HepG2 (cell line): ENCODE results near the gene NIFK. TPM values are rescaled to one million over a fixed set of nuclear protein-coding genes. Genes with fewer than 3 reads are reported as not detected.
A peak's percentile ranks its signal among the peaks of the same experiment; 100 is the strongest.

Source experiments
- ARID5B ChIP-seq: IDR thresholded peaks from 2 replicates; pipeline ENCODE4 v1.4.0; 2020; ENCODE audit warnings: mild to moderate bottlenecking, missing genetic modification reagents
- ARNT2 ChIP-seq: sonication (generic); formaldehyde crosslinking; IDR thresholded peaks from 2 replicates; pipeline ENCODE4 v1.8.0; 2022; ENCODE audit warnings: mild to moderate bottlenecking, low read depth, missing genetic modification reagents, moderate library complexity
- BRD4 ChIP-seq: sonication (generic); formaldehyde crosslinking; IDR thresholded peaks from 2 replicates; pipeline ENCODE4 v1.4.0; 2020; ENCODE audit warnings: missing genetic modification reagents
- DBP ChIP-seq: sonication (generic); formaldehyde crosslinking; IDR thresholded peaks from 2 replicates; pipeline ENCODE4 v1.4.0; 2020; ENCODE audit warnings: missing genetic modification reagents; ENCODE audit errors: not compliant biosample characterization
- ETV5 ChIP-seq: IDR thresholded peaks from 2 replicates; pipeline ENCODE4 v1.6.1; 2018; ENCODE audit warnings: missing biosample characterization, missing genetic modification reagents, inconsistent platforms, borderline replicate concordance
- HMGXB3 ChIP-seq: sonication (generic); formaldehyde crosslinking; IDR thresholded peaks from 2 replicates; pipeline ENCODE4 v1.4.0; 2020; ENCODE audit warnings: missing genetic modification reagents, borderline replicate concordance
- MTA3 ChIP-seq: sonication (generic); formaldehyde crosslinking; IDR thresholded peaks from 2 replicates; pipeline ENCODE4 v1.4.0; 2020; ENCODE audit warnings: missing genetic modification reagents
- NFE2L1 ChIP-seq: sonication (generic); formaldehyde crosslinking; IDR thresholded peaks from 2 replicates; pipeline ENCODE4 v1.4.0; 2020; ENCODE audit warnings: missing genetic modification reagents, mild to moderate bottlenecking, borderline replicate concordance
- RARG ChIP-seq: sonication (generic); formaldehyde crosslinking; IDR thresholded peaks from 2 replicates; pipeline ENCODE4 v1.4.0; 2020; ENCODE audit warnings: low read depth, mild to moderate bottlenecking, missing genetic modification reagents
- SKI ChIP-seq: fragments of 450-650 bp; IDR thresholded peaks from one replicate; pipeline ENCODE4 v1.6.1; 2018; ENCODE audit warnings: mild to moderate bottlenecking; ENCODE audit not compliant: partially characterized antibody
- SNAPC4 ChIP-seq: sonication (generic); formaldehyde crosslinking; IDR thresholded peaks from 2 replicates; pipeline ENCODE4 v1.4.0; 2020; ENCODE audit warnings: mild to moderate bottlenecking, missing genetic modification reagents
- SPEN ChIP-seq: sonication (generic); formaldehyde crosslinking; IDR thresholded peaks from 2 replicates; pipeline ENCODE4 v1.5.1; 2020; ENCODE audit warnings: low read depth, mild to moderate bottlenecking, missing genetic modification reagents
- XBP1 ChIP-seq: sonication (generic); formaldehyde crosslinking; IDR thresholded peaks from 2 replicates; pipeline ENCODE4 v1.5.0; 2020; ENCODE audit warnings: missing genetic modification reagents
- ZFP36L2 ChIP-seq: sonication (generic); formaldehyde crosslinking; IDR thresholded peaks from 2 replicates; pipeline ENCODE4 v1.4.0; 2020; ENCODE audit warnings: missing genetic modification reagents
- polyA plus RNA-seq, 8 experiments: library from polyadenylated mRNA; depleted of rRNA in 3 of 8; stranded (reverse) in 7 of 8; unstranded in 1 of 8; fragments of >200 nt; fragmentation: Illumina TruSeq in 4 of 8; extraction: Trizol in 4 of 8; gene quantifications; 2 replicates each; pipeline versions ENCODE4 v1.2.1 to v1.2.3, GENCODE V29; 2011 to 2016; ENCODE audit warnings: low read depth in 4 of 8, missing spikeins in 1 of 8, mixed read lengths in 1 of 8; ENCODE audit not compliant: insufficient read depth in 1 of 8
- total RNA-seq, 5 experiments: library from RNA; depleted of rRNA; stranded (reverse); fragments of >200 nt; fragmentation: Illumina TruSeq; extraction: Trizol; gene quantifications; 2 replicates each; pipeline ENCODE4 v1.2.3, GENCODE V29; 2016; ENCODE audit warnings: low read depth in 1 of 5

The NIFK gene
- total and polyA plus RNA-seq, 2 of the 13 experiments (the other 11 are each of a cell fraction or from before 2014, with no cell fraction given), result 19.6 to 105 TPM

- TF ChIP-seq ARID5B (CRISPR knock-in tag), result peak; percentile 91
- TF ChIP-seq XBP1 (CRISPR knock-in tag), result no peak
- no peak for TF ChIP-seq SNAPC4 (CRISPR knock-in tag)
- 0 out of 2 replicates have a peak, but pooled peaks have one; percentile 41 for TF ChIP-seq ZFP36L2 (CRISPR knock-in tag)
- peak; percentile 66; the same call in 1 of the 2 replicates for TF ChIP-seq NFE2L1 (CRISPR knock-in tag)
- TF ChIP-seq DBP (CRISPR knock-in tag), result no peak
- TF ChIP-seq HMGXB3 (CRISPR knock-in tag), result peak; percentile 90
- TF ChIP-seq BRD4 (CRISPR knock-in tag), result peak; percentile 94
- TF ChIP-seq MTA3, result peak; percentile 56; the same call in 1 of the 2 replicates
- no peak for TF ChIP-seq RARG (CRISPR knock-in tag)
- peak; percentile 100 for TF ChIP-seq SPEN (CRISPR knock-in tag)
- peak; percentile 83 for TF ChIP-seq SKI
- TF ChIP-seq ETV5 (CRISPR knock-in tag), result peak; percentile 82
- peak; percentile 91 for TF ChIP-seq ARNT2 (CRISPR knock-in tag)
Measured at GRCh38 chr2:121755237-121756111, 18.8 kb upstream of the NIFK start, which contains the start of gene TSN (continued).
